Pancreas (tissue), 10 donors: ENCODE measurements around the gene RGL2. TPM values are rescaled to one million over a fixed set of nuclear protein-coding genes. Genes with fewer than 3 reads are reported as not detected.
A peak's percentile ranks its signal among the peaks of the same experiment; 100 is the strongest.

Source experiments
- ATAC-seq, 4 donors: fragments of 200-7000 bp; cut with Tn5 transposase; one replicate each; pipeline versions ENCODE4 v1.8.0 to v1.9.1; 2020; ENCODE audit warnings: mild to moderate bottlenecking in 4 of 4, moderate library complexity in 4 of 4
- DNase-seq, 6 donors: peaks; one replicate each; pipeline ENCODE4 v3.0.0-alpha.2; 2020
- FAIRE-seq: peaks from 2 replicates; lab custom pipeline; 2012; peaks lifted over from hg19 to GRCh38; lab: Jason Lieb, UNC
- H3K27ac ChIP-seq, 4 donors: fragments of 200-600 bp; sonication (generic); 1 replicate in 3 of 4; 2 replicates in 1 of 4; pipeline versions ENCODE4 v1.5.0 to v1.8.0; 2020
- H3K27me3 ChIP-seq, 4 donors: fragments of 200-600 bp; one replicate each; pipeline ENCODE4 v1.8.0; 2021
- H3K36me3 ChIP-seq, 3 donors: fragments of 200-600 bp; sonication (generic) in 1 of 3; one replicate each; pipeline versions ENCODE4 v1.5.0 to v1.8.0; 2020 to 2021
- H3K4me1 ChIP-seq, 3 donors: fragments of 200-600 bp; one replicate each; pipeline ENCODE4 v1.8.0; 2021
- H3K4me3 ChIP-seq, 4 donors: fragments of 200-600 bp; sonication (generic) in 2 of 4; one replicate each; pipeline versions ENCODE4 v1.5.0 to v1.8.0; 2020 to 2021
- H3K9me3 ChIP-seq, 4 donors: fragments of 200-600 bp; one replicate each; pipeline ENCODE4 v1.8.0; 2021
- WGBS, 2 donors: extraction: QIAGEN DNeasy Blood & Tissue Kit; methylation state at CpG; one replicate each; pipeline ENCODE4 v1.1.7; 2013; 5-methylcytosine and 5-hydroxymethylcytosine counted together
- intact Hi-C, 3 donors: fragments of 100-400 bp; cut with DNase I; formaldehyde crosslinking; loops; one replicate each; pipeline versions ENCODE4 v1.11.1 to v1.14.2; 2022
- polyA plus RNA-seq, 2 donors: library from polyadenylated mRNA; stranded (reverse); fragments of 200-250 nt; gene quantifications; one replicate each; pipeline ENCODE4 v1.2.3, GENCODE V29; 2013
- total RNA-seq, 6 donors: library from RNA; stranded (reverse); fragmentation: NEBNext Ultra II Directional in 4 of 6; extraction: Animal tissue kit (Norgen Biotek cat#: 25700) in 4 of 6; gene quantifications; one replicate each; pipeline versions ENCODE4 v1.2.1 to v1.2.4, GENCODE V29; 2021 to 2023
- TF ChIP-seq, protein P1 (sequence below), 4 donors: fragments of 200-600 bp; sonication (generic) in 3 of 4; IDR thresholded peaks; one replicate each; pipeline versions ENCODE4 v1.5.0 to v1.8.0; 2021; ENCODE audit warnings: antibody characterized with exemption in 4 of 4
- donor health status: healthy with polysubstance abuse.
- donor health status: DM: no; HTN: no; CAD: no; lungs with moderate emphysema.
- donor health status: DM: no; HTN: no; CAD: no.
- donor health status: control.
- donor health status: control.
- donor health status: Bipolar disorder and iron deficiency.
- donor health status: DM: yes; HTN: yes; CAD: no.
- donor health status: DM: no; HTN: no; CAD: no.
- donor health status: DM: no; HTN: no; CAD: no.
- donor health status: DM: yes; HTN: yes; CAD: no.

RGL2 gene
- total and polyA plus RNA-seq, 8 donors, result 24.5 to 121 (median 32.1) TPM

- Histone ChIP-seq H3K27me3 (no peaks in the 10 kb centered on the region), H3K36me3 (peaks cover 0 to 19% (median 0%) of the 10 kb centered on the region in 3 donors), H3K4me1 (peaks cover 0 to 43% (median 12%) of the 10 kb centered on the region in 3 donors), H3K4me3 (peak overlapping the region in 1 of 4 donors; percentile 65), H3K27ac (peak overlapping the region in 1 of 4 donors; percentile 45), H3K9me3 (no peaks in the 10 kb centered on the region)
- TF ChIP-seq, protein P1, sequence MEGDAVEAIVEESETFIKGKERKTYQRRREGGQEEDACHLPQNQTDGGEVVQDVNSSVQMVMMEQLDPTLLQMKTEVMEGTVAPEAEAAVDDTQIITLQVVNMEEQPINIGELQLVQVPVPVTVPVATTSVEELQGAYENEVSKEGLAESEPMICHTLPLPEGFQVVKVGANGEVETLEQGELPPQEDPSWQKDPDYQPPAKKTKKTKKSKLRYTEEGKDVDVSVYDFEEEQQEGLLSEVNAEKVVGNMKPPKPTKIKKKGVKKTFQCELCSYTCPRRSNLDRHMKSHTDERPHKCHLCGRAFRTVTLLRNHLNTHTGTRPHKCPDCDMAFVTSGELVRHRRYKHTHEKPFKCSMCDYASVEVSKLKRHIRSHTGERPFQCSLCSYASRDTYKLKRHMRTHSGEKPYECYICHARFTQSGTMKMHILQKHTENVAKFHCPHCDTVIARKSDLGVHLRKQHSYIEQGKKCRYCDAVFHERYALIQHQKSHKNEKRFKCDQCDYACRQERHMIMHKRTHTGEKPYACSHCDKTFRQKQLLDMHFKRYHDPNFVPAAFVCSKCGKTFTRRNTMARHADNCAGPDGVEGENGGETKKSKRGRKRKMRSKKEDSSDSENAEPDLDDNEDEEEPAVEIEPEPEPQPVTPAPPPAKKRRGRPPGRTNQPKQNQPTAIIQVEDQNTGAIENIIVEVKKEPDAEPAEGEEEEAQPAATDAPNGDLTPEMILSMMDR (IDR thresholded peaks at IDR 0.05), result no peak
- no peak for FAIRE-seq
- 72 to 78% methylated on average over 9 of the region's 9 CpGs for WGBS, 2 donors
- no peak for ATAC-seq
- intact Hi-C loops, result no loop called here
- DNase-seq, result peak in 1 of 6 donors; percentile 21
These were observed 22.5 kb upstream of the RGL2 start for GRCh38 chr6:33321227-33321626.

DNA sequence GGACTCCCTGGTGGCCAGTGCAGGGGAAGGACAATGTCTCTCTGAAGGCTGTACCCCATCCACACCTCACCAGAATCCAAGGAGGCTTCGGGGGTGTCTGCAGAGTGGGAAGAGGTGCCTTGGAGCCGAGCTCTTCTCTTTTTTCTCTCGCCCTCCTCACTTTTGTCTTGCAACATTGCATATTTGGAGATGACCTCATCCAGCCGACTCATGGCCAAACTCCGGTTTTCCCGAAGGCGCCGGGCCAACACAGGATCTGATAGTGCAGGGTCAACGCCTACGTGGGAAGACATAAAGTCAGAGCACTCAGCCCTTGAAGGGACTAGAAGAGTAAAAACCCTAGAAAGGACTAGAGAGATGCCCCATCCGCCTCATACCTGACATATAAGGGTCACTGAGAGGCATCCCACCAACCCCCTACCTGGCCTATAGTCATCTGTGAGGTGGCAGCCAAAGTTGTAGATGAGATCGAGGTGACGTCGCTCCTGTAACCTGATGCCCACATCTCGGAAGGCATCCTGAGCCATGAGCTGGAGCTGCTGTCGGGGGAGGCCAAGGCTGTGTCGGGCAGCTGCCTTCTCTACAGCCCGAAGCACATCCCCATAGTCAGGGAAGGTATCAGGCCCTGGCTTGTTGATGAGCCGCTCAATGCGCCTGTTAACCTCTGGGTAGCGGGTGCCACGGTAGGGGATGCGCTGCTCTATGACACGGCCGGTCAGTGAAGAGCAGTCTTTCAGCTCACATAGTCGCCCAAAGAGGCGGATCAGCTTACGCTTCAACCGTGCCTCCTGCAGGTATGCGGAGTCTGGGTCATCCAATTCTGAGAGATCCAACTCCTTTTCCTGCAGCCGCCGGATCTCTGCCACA lies 21.8 kb upstream of the RGL2 start:
- H3K9me3 ChIP-seq, result no peaks in the 10 kb centered on the region
- no peaks in the 10 kb centered on the region for H3K27me3 ChIP-seq
- peaks cover 0 to 19% (median 0%) of the 10 kb centered on the region in 3 donors for H3K36me3 ChIP-seq
- TF ChIP-seq, protein P1 (IDR thresholded peaks at IDR 0.05), result no peak
- H3K4me3 ChIP-seq, result no peak overlapping the region
- H3K4me1 ChIP-seq, result peaks cover 0 to 43% (median 12%) of the 10 kb centered on the region in 3 donors
- peak overlapping the region in 1 of 4 donors; percentile 45 for H3K27ac ChIP-seq
- intact Hi-C loops, result no loop called here
- DNase-seq (peak in 5 of 6 donors; percentile 46 to 73 (median 63)), ATAC-seq (no peak), FAIRE-seq (no peak)
- 72 to 76% methylated on average over 32 of the region's 32 CpGs for WGBS, 2 donors

DNA sequence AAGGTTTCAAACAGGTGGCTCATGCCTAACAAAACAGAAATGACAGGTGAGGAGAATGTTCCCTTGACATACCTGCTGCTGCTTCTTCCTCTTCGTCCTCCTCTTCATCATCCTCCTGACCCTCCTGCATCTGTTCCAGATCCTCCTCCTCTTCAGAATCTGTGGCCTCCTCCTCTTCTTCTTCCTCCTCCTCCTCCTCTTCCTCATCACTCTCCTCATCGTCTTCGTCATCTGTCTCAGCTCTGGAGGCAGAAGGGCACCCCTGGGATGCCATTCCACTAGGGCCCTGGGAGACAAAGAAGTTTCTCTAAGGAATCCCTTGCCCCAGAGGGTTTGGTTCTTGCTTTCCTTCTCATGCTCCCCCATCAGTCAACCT lies 21.2 kb upstream of the RGL2 start:
- intact Hi-C loops, result no loop called here
- Histone ChIP-seq H3K27ac (peak overlapping the region in 1 of 4 donors; percentile 45), H3K27me3 (no peaks in the 10 kb centered on the region), H3K36me3 (peaks cover 0 to 19% (median 0%) of the 10 kb centered on the region in 3 donors), H3K4me3 (no peak overlapping the region), H3K9me3 (no peaks in the 10 kb centered on the region), H3K4me1 (peaks cover 0 to 45% (median 14%) of the 10 kb centered on the region in 3 donors)
- no peak for ATAC-seq
- WGBS, 2 donors, result 86 to 88% methylated on average over 3 of the region's 3 CpGs
- TF ChIP-seq, protein P1 (IDR thresholded peaks at IDR 0.05), result no peak
- FAIRE-seq, result no peak
- no peak for DNase-seq

DNA sequence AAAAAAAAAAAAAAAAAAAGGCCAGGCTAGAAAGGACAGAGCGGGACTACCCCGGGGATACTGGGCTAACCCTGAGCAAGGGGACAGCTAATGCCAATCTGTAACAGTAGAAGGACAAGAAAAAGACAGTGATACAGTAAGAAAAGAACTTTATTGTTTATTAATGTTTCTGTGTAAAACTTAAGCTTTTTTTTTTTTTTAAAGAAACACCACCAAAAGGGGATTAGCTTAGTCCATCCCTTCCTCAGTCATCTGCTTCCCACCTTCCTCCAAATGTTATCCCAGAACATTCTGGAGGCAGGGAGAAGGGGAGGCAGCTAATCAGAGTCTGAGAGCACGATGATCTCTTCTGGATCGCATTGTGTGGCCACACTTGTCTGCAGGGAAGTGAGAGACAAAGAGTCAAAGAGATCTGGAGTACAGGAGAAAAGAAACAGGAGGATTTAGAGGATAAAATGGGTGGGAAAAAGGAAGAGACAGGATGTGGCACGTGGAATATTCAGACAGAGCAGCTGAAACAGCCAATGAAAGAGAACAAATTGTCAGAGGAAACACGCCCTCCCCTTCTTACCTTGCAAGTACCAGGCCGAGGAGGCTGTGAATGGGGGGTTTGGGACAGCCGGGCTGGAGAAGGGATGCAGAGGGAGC lies 19.8 kb upstream of the RGL2 start:
- H3K4me1 ChIP-seq, result peaks cover 0 to 44% (median 18%) of the 10 kb centered on the region in 3 donors
- FAIRE-seq (no peak), DNase-seq (peak in 2 of 6 donors; percentile 43 to 44), ATAC-seq (no peak)
- intact Hi-C loops, result no loop called here
- no peaks in the 10 kb centered on the region for H3K9me3 ChIP-seq
- H3K36me3 ChIP-seq, result peaks cover 0 to 19% (median 0%) of the 10 kb centered on the region in 3 donors
- no peaks in the 10 kb centered on the region for H3K27me3 ChIP-seq
- WGBS, 2 donors, result 59 to 62% methylated on average over 8 of the region's 8 CpGs
- TF ChIP-seq, protein P1 (IDR thresholded peaks at IDR 0.05), result no peak
- peak overlapping the region; percentile 51 to 82 (median 66) for H3K27ac ChIP-seq
- peak overlapping the region in 3 of 4 donors; percentile 1 to 53 (median 37) for H3K4me3 ChIP-seq
